Measurements from ENCODE around the gene MON2.

- TF ChIP-seq GATA2 (IDR thresholded peaks at IDR 0.05; ENCODE audit: low read depth, low read length), result no peak
- TF ChIP-seq GATA3 (IDR thresholded peaks at IDR 0.05; ENCODE audit: low read depth, low read length), result no peak
Measured at GRCh38 chr12:62530596-62530995, 64.0 kb downstream of the MON2 start.
